DOHH2 (cell line): ENCODE measurements around the gene CPNE2.

ENCODE experiments used
- EZH2phosphoT487 ChIP-seq: fragments of 200-600 bp; sonication (generic); IDR thresholded peaks from 2 replicates; pipeline ENCODE4 v1.6.1; 2017; ENCODE audit warnings: borderline replicate concordance, mild to moderate bottlenecking, antibody characterized with exemption, low read length, moderate library complexity, mixed read lengths
- TF ChIP-seq, protein P1 (sequence below): fragments of 200-600 bp; sonication (generic); IDR thresholded peaks from one replicate; pipeline ENCODE4 v1.5.1; 2014; ENCODE audit warnings: antibody characterized with exemption, mild to moderate bottlenecking, low read depth, low read length; ENCODE audit not compliant: poor library complexity, severe bottlenecking

DNA sequence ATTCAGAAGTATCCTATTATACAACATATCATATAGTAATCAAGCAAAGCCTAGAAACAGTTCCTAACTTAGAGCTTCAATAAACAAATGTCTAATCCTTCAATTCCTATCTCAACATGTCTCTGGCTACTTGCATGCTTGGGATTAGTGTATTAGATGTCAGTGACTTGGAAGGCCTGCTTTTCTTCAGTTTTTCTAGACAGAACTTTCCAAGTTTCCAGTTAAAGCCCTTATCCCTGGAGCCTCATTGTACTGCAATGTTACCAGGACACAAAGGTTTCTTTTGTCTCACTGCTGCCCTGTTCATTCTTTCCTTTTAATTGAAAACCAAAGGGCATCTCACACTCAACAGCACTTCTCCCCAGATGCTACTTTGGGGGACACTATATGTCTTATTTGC lies 76.9 kb downstream of the CPNE2 start:
- TF ChIP-seq, protein P1, sequence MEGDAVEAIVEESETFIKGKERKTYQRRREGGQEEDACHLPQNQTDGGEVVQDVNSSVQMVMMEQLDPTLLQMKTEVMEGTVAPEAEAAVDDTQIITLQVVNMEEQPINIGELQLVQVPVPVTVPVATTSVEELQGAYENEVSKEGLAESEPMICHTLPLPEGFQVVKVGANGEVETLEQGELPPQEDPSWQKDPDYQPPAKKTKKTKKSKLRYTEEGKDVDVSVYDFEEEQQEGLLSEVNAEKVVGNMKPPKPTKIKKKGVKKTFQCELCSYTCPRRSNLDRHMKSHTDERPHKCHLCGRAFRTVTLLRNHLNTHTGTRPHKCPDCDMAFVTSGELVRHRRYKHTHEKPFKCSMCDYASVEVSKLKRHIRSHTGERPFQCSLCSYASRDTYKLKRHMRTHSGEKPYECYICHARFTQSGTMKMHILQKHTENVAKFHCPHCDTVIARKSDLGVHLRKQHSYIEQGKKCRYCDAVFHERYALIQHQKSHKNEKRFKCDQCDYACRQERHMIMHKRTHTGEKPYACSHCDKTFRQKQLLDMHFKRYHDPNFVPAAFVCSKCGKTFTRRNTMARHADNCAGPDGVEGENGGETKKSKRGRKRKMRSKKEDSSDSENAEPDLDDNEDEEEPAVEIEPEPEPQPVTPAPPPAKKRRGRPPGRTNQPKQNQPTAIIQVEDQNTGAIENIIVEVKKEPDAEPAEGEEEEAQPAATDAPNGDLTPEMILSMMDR = no peak
- no peak for TF ChIP-seq EZH2phosphoT487
